ENCODE data around the gene COL18A1. TPM values are rescaled to one million over a fixed set of nuclear protein-coding genes. Genes with fewer than 3 reads are reported as not detected.
"Not testable (repeated sequence)": the region's sequence is repeated elsewhere in the genome, so short reads cannot be mapped to it uniquely, and the experiment has no call there.

The COL18A1 gene
- total RNA-seq, 1 donor from 2014 or later = 52.6 TPM

DNA sequence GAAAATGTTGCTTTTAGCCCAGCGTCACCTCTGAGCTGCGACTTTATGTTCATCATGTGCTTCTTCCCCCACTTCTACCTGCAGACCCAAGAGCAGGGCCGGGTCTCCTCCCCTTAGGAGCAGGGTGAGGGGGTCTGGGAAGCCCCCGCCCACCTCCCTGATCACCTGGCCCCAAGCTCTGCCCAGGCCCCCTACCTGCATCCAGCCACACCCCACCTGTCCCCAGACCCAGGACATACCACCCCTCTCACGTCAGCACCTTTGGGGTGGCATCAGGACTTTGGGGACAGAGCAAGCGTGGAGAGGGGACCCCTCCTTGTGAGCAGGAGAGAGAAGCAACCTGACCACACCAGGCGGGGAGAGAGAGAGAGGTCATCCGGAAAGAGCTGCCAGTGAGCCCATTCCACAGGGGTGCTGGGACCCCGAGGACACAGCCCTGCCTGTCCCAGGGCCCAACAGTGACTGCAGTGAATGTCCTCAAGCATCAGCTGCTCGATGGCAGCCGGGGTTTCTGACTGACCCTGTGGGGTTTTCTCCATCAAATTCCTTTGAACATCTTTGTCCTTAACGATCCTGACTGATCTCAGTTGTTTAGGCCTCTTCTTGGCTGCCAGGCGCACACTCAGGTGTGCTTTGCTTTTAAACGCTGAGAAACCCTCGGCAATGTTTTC is 42.8 kb upstream of the COL18A1 start:
- H3K36me3 ChIP-seq = no peaks in the 10 kb centered on the region
- peak overlapping the region; percentile 24 for H3K4me2 ChIP-seq
- Mint-ChIP-seq H3K4me1 (peaks cover 67% of the 10 kb centered on the region), H3K27ac (peak overlapping the region; percentile 54), H3K36me3 (no peaks in the 10 kb centered on the region), H3K9me3 (no peaks in the 10 kb centered on the region), H3K4me3 (no peak overlapping the region), H3K27me3 (ENCODE audit: insufficient read depth, low read depth) (peaks cover 12% of the 10 kb centered on the region)
- H2AFZ ChIP-seq (replicated peaks) = no peak overlapping the region
- DNase-seq (ENCODE audit: low spot score) = no peak
- no peaks in the 10 kb centered on the region for H3K79me2 ChIP-seq (ENCODE audit: low read depth)
- no peak overlapping the region for H3K27ac ChIP-seq
- no peaks in the 10 kb centered on the region for H3K27me3 ChIP-seq
- H3K4me3 ChIP-seq = no peak overlapping the region
- no peaks in the 10 kb centered on the region for H3K9me3 ChIP-seq (ENCODE audit: low read depth)
- peaks cover 41% of the 10 kb centered on the region for H3F3A ChIP-seq (ENCODE audit: low read depth)
- no peaks in the 10 kb centered on the region for H4K20me1 ChIP-seq (ENCODE audit: low read depth)
- TF ChIP-seq, protein P1, sequence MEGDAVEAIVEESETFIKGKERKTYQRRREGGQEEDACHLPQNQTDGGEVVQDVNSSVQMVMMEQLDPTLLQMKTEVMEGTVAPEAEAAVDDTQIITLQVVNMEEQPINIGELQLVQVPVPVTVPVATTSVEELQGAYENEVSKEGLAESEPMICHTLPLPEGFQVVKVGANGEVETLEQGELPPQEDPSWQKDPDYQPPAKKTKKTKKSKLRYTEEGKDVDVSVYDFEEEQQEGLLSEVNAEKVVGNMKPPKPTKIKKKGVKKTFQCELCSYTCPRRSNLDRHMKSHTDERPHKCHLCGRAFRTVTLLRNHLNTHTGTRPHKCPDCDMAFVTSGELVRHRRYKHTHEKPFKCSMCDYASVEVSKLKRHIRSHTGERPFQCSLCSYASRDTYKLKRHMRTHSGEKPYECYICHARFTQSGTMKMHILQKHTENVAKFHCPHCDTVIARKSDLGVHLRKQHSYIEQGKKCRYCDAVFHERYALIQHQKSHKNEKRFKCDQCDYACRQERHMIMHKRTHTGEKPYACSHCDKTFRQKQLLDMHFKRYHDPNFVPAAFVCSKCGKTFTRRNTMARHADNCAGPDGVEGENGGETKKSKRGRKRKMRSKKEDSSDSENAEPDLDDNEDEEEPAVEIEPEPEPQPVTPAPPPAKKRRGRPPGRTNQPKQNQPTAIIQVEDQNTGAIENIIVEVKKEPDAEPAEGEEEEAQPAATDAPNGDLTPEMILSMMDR (IDR thresholded peaks at IDR 0.05) = no peak
- TF ChIP-seq EZH2phosphoT487 (IDR thresholded peaks at IDR 0.05) (no peak), EZH2 (IDR thresholded peaks at IDR 0.05) (no peak)
- peaks cover 71% of the 10 kb centered on the region for H3K4me1 ChIP-seq
- no peak overlapping the region for H3K9ac ChIP-seq

DNA sequence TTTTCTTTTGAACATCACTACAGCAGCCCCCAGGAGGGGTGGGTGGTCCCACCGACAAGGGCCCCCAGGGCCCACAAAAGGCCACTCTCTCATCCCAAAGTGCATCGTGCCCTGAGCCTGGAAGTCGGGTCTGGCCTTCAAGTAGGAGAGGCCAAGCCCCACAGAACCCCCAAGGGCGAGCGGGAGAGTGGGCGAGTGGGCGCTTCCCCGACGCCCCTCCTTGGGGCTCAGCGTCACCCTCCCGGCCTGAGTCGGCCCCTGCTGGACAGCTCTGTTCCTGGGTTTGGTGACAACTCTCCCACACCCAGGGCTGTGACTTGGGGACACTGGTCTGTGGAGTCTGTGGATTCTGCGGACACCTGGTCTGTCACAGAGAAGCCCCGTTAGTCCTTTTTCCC is 42.2 kb upstream of the COL18A1 start:
- Histone ChIP-seq H3K4me2 (no peak overlapping the region), H3K4me1 (peaks cover 69% of the 10 kb centered on the region), H3K9ac (no peak overlapping the region), H3K27me3 (no peaks in the 10 kb centered on the region), H4K20me1 (ENCODE audit: low read depth) (no peaks in the 10 kb centered on the region), H3K4me3 (no peak overlapping the region), H3K79me2 (ENCODE audit: low read depth) (no peaks in the 10 kb centered on the region), H3F3A (ENCODE audit: low read depth) (peaks cover 37% of the 10 kb centered on the region), H3K36me3 (no peaks in the 10 kb centered on the region), H2AFZ (replicated peaks) (no peak overlapping the region), H3K27ac (no peak overlapping the region), H3K9me3 (ENCODE audit: low read depth) (no peaks in the 10 kb centered on the region)
- peaks cover 12% of the 10 kb centered on the region for H3K27me3 Mint-ChIP-seq (ENCODE audit: insufficient read depth, low read depth)
- no peak for DNase-seq (ENCODE audit: low spot score)
- TF ChIP-seq EZH2phosphoT487 (IDR thresholded peaks at IDR 0.05) (no peak), EZH2 (IDR thresholded peaks at IDR 0.05) (no peak)
- TF ChIP-seq, protein P1 (IDR thresholded peaks at IDR 0.05) = no peak
- H3K36me3 Mint-ChIP-seq = no peaks in the 10 kb centered on the region
- H3K4me1 Mint-ChIP-seq = peaks cover 69% of the 10 kb centered on the region
- H3K4me3 Mint-ChIP-seq = no peak overlapping the region
- no peaks in the 10 kb centered on the region for H3K9me3 Mint-ChIP-seq
- peak overlapping the region; percentile 54 for H3K27ac Mint-ChIP-seq

DNA sequence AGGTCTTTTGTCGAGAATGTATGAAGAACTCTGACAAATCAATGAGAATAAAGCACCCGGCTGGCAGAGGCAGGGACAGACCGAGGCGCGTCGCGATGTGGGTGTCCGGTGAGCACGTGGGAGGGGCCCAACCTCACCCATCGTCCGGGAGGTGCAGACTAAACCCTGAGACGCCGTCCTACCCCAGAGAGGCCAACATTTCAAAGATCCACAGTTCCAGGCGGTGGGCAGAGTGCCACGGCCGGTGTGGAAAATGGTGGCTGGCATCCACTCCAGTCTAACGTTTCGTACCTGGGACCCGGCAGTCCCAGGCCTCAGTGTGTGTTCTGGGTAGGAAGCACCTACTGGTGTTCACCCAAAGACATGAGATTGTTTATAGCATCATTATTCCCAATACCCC is 41.7 kb upstream of the COL18A1 start:
- H3K27ac Mint-ChIP-seq = not testable (repeated sequence)

DNA sequence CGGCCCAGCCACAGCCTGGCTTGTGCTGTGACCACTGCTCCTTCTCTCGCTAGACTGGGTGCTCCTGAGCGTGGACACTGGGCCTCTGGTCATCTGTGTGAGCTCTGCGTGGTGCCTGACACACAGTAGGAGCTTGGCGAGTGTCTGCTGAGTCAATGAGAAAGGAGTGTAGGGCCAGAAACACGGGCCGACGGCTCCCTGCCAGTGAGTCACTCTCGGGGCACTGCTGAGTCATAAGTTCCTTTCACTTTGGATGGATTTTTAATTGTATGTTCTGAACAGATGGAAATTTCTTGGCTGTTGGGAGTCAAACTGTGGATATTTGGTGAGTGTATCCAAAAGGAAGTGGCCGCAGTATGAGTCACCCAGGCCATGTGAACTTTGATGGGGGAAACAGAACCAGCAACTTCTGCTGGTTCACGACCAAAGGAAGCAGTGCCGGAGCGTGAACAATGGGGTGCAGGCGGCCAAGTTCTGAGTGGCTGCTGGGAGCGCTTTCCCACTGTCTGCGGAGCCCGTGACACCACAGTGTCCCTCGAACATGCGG is 41.0 kb upstream of the COL18A1 start:
- H3K27me3 Mint-ChIP-seq (ENCODE audit: insufficient read depth, low read depth) = peaks cover 14% of the 10 kb centered on the region
- Histone ChIP-seq H2AFZ (replicated peaks) (no peak overlapping the region), H3K36me3 (no peaks in the 10 kb centered on the region), H3K4me2 (no peak overlapping the region), H3K27me3 (no peaks in the 10 kb centered on the region), H3K27ac (no peak overlapping the region), H4K20me1 (ENCODE audit: low read depth) (no peaks in the 10 kb centered on the region), H3K9ac (no peak overlapping the region), H3K4me1 (peaks cover 66% of the 10 kb centered on the region), H3K79me2 (ENCODE audit: low read depth) (no peaks in the 10 kb centered on the region), H3K9me3 (ENCODE audit: low read depth) (no peaks in the 10 kb centered on the region), H3F3A (ENCODE audit: low read depth) (peaks cover 38% of the 10 kb centered on the region), H3K4me3 (no peak overlapping the region)
- no peaks in the 10 kb centered on the region for H3K9me3 Mint-ChIP-seq
- no peaks in the 10 kb centered on the region for H3K36me3 Mint-ChIP-seq
- no peak for DNase-seq (ENCODE audit: low spot score)
- peak overlapping the region; percentile 25 for H3K4me3 Mint-ChIP-seq
- peak overlapping the region; percentile 76 for H3K27ac Mint-ChIP-seq
- H3K4me1 Mint-ChIP-seq = peaks cover 66% of the 10 kb centered on the region
- TF ChIP-seq EZH2phosphoT487 (IDR thresholded peaks at IDR 0.05) = no peak
- no peak for TF ChIP-seq EZH2 (IDR thresholded peaks at IDR 0.05)
- TF ChIP-seq, protein P1 (IDR thresholded peaks at IDR 0.05) = no peak

More for the DNA sequence above, 41.7 kb upstream of the COL18A1 start:
- not testable (repeated sequence) for H3K4me2 ChIP-seq; H3K9ac ChIP-seq; H3K9me3 ChIP-seq (ENCODE audit: low read depth); H3K79me2 ChIP-seq (ENCODE audit: low read depth); H3K4me3 ChIP-seq; H2AFZ ChIP-seq (replicated peaks); H3K27me3 ChIP-seq; H3K9me3 Mint-ChIP-seq; H3K36me3 Mint-ChIP-seq; H4K20me1 ChIP-seq (ENCODE audit: low read depth); H3K4me3 Mint-ChIP-seq; DNase-seq (ENCODE audit: low spot score); H3K36me3 ChIP-seq; H3K27ac ChIP-seq
- Histone ChIP-seq H3K4me1 (peaks cover 69% of the 10 kb centered on the region), H3F3A (ENCODE audit: low read depth) (peaks cover 37% of the 10 kb centered on the region)
- Mint-ChIP-seq H3K4me1 (peaks cover 71% of the 10 kb centered on the region), H3K27me3 (ENCODE audit: insufficient read depth, low read depth) (peaks cover 12% of the 10 kb centered on the region)
